T follicular helper cell (primary cell): ENCODE data around the gene FRS2.

Source experiments
- DNase-seq: peaks from one replicate; pipeline ENCODE4 v3.0.0-alpha.2; 2020; ENCODE audit warnings: low read depth

FRS2 gene

GRCh38 chr12:69466867-69467266, 3.3 kb upstream of the FRS2 start:
- no peak for DNase-seq

- no peak for DNase-seq
Measured at GRCh38 chr12:69467366-69467765, 2.8 kb upstream of the FRS2 start.

- no peak for DNase-seq
Measured at GRCh38 chr12:69468237-69469026, 1.8 kb upstream of the FRS2 start.

- no peak for DNase-seq
Measured at GRCh38 chr12:69469854-69470188, 367 bp upstream of the FRS2 start.

GRCh38 chr12:69471076-69471430, 865 bp downstream of the FRS2 start:
- no peak for DNase-seq

- DNase-seq: no peak
Measured at GRCh38 chr12:69471667-69472385, 1.6 kb downstream of the FRS2 start.

- no peak for DNase-seq
Measured at GRCh38 chr12:69473262-69473661, 3.1 kb downstream of the FRS2 start.

GRCh38 chr12:69474456-69474855, 4.3 kb downstream of the FRS2 start:
- DNase-seq: no peak

- no peak for DNase-seq
Measured at GRCh38 chr12:69475237-69475975, 5.2 kb downstream of the FRS2 start.

GRCh38 chr12:69476276-69477017, 6.3 kb downstream of the FRS2 start:
- no peak for DNase-seq

- DNase-seq: no peak
Measured at GRCh38 chr12:69479675-69480074, 9.5 kb downstream of the FRS2 start.

- DNase-seq: no peak
Measured at GRCh38 chr12:69480698-69481097, 10.5 kb downstream of the FRS2 start.

- DNase-seq: no peak
Measured at GRCh38 chr12:69481133-69481532, 10.9 kb downstream of the FRS2 start.

- DNase-seq: no peak
Measured at GRCh38 chr12:69483700-69484099, 13.5 kb downstream of the FRS2 start.

- DNase-seq: no peak
Measured at GRCh38 chr12:69484428-69484827, 14.2 kb downstream of the FRS2 start.

- no peak for DNase-seq
Measured at GRCh38 chr12:69490920-69491643, 20.9 kb downstream of the FRS2 start.

- no peak for DNase-seq
Measured at GRCh38 chr12:69492739-69493138, 22.6 kb downstream of the FRS2 start.

- DNase-seq: no peak
Measured at GRCh38 chr12:69495071-69495470, 24.9 kb downstream of the FRS2 start.

- DNase-seq: no peak
Measured at GRCh38 chr12:69497308-69498026, 27.3 kb downstream of the FRS2 start.

GRCh38 chr12:69500631-69501030, 30.4 kb downstream of the FRS2 start:
- DNase-seq: no peak
